A549 (cell line): Measurements from ENCODE around the gene SLC19A1. TPM values are rescaled to one million over a fixed set of nuclear protein-coding genes. Genes with fewer than 3 reads are reported as not detected.
A peak's percentile ranks its signal among the peaks of the same experiment; 100 is the strongest.

Experiments used
- ATAC-seq, 2 experiments: fragments of 200-7000 bp in 1 of 2; fragments of >200 bp in 1 of 2; cut with Nextera tagmentation in 1 of 2; cut with Tn5 transposase in 1 of 2; 3 replicates each; pipeline versions ENCODE4 v1.8.0 to v1.9.1; 2018 to 2020; ENCODE audit warnings: mild to moderate bottlenecking in 1 of 2, moderate library complexity in 1 of 2
- CTCF ChIA-PET: fragments of 300-600 bp; sonication (Branson Sonifier 250); formaldehyde crosslinking; extraction: SDS; loops from one replicate; lab custom pipeline; 2021; ENCODE audit warnings: antibody characterized with exemption, inconsistent platforms; lab: Yijun Ruan, JAX
- POLR2A ChIA-PET: fragments of 350-600 bp; formaldehyde crosslinking; extraction: SDS; loops from one replicate; lab custom pipeline; 2021; ENCODE audit warnings: antibody characterized with exemption, inconsistent platforms; lab: Yijun Ruan, JAX
- DNase-seq, 2 experiments: peaks; one replicate each; pipeline versions ENCODE4 v3.0.0 to v3.0.0-alpha.2; 2011 to 2016; ENCODE audit warnings: low read depth in 1 of 2, low spot score in 1 of 2
- FAIRE-seq: peaks from 2 replicates; lab custom pipeline; 2011; peaks lifted over from hg19 to GRCh38; lab: Jason Lieb, UNC
- H3K27ac ChIP-seq, 2 experiments: fragments of >200 bp; sonication (Bioruptor Twin); formaldehyde crosslinking; 3 replicates each; pipeline ENCODE4 v1.5.1; 2016 to 2017
- H3K4me1 ChIP-seq: fragments of >200 bp; sonication (Bioruptor Twin); formaldehyde crosslinking; 3 replicates; pipeline ENCODE4 v1.6.1; 2016
- H3K4me2 ChIP-seq: fragments of >200 bp; sonication (Bioruptor Twin); formaldehyde crosslinking; 3 replicates; pipeline ENCODE4 v1.6.1; 2016
- H3K4me3 ChIP-seq: fragments of >200 bp; sonication (Bioruptor Twin); formaldehyde crosslinking; 3 replicates; pipeline ENCODE4 v1.5.1; 2016
- H3K9me3 ChIP-seq: fragments of >200 bp; sonication (Bioruptor Twin); formaldehyde crosslinking; 3 replicates; pipeline ENCODE4 v1.6.1; 2016
- BHLHE40 ChIP-seq: IDR thresholded peaks from 2 replicates; pipeline ENCODE4 v1.6.1; 2012; ENCODE audit warnings: low read depth, low read length, inconsistent platforms
- CBX2 ChIP-seq: fragments of 200-600 bp; sonication (generic); IDR thresholded peaks from 2 replicates; pipeline ENCODE4 v1.6.1; 2016; ENCODE audit warnings: low read depth, mild to moderate bottlenecking, borderline replicate concordance
- CHD4 ChIP-seq: fragments of 200-600 bp; sonication (generic); IDR thresholded peaks from 2 replicates; pipeline ENCODE4 v1.6.1; 2016; ENCODE audit warnings: antibody characterized with exemption, mild to moderate bottlenecking, borderline replicate concordance
- EHMT2 ChIP-seq: fragments of 200-600 bp; sonication (generic); IDR thresholded peaks from 2 replicates; pipeline ENCODE4 v1.6.1; 2016; ENCODE audit warnings: antibody characterized with exemption, low read depth, mild to moderate bottlenecking, moderate library complexity
- FOSB ChIP-seq: fragments of 250-450 bp; sonication (Bioruptor Pico); IDR thresholded peaks from 2 replicates; pipeline ENCODE4 v1.5.0; 2020; ENCODE audit warnings: mild to moderate bottlenecking, moderate library complexity
- GATA3 ChIP-seq: IDR thresholded peaks from 2 replicates; pipeline ENCODE4 v1.6.1; 2012; ENCODE audit warnings: borderline replicate concordance
- HOXB13 ChIP-seq: fragments of 250-450 bp; sonication (Bioruptor Pico); IDR thresholded peaks from 2 replicates; pipeline ENCODE4 v1.5.0; 2020; ENCODE audit warnings: low read depth, mild to moderate bottlenecking, moderate library complexity
- KDM1A ChIP-seq: fragments of 200-600 bp; sonication (generic); IDR thresholded peaks from 2 replicates; pipeline ENCODE4 v1.6.1; 2016; ENCODE audit warnings: low read depth, mild to moderate bottlenecking
- MAFK ChIP-seq: fragments of 450-650 bp; IDR thresholded peaks from 2 replicates; pipeline ENCODE4 v1.6.1; 2014; ENCODE audit not compliant: partially characterized antibody
- PHF8 ChIP-seq: fragments of 200-600 bp; sonication (generic); IDR thresholded peaks from 2 replicates; pipeline ENCODE4 v1.6.1; 2016; ENCODE audit warnings: low read depth, mild to moderate bottlenecking, antibody characterized with exemption, moderate library complexity, borderline replicate concordance
- POLR2A ChIP-seq: IDR thresholded peaks from 2 replicates; pipeline ENCODE4 v1.6.1; 2012; ENCODE audit warnings: mild to moderate bottlenecking, low read length
- POLR2AphosphoS2 ChIP-seq: conservative IDR thresholded peaks from 2 replicates; pipeline ENCODE4 v1.6.1; 2012; ENCODE audit warnings: low read length, improper control_type of control experiment, inconsistent platforms
- RAD21 ChIP-seq, 2 experiments: fragments of >200 bp in 1 of 2; sonication (Bioruptor Twin) in 1 of 2; formaldehyde crosslinking in 1 of 2; IDR thresholded peaks in 1 of 2; conservative IDR thresholded peaks in 1 of 2; 2 replicates in 1 of 2; 3 replicates in 1 of 2; pipeline ENCODE4 v1.6.1; 2012 to 2018; ENCODE audit warnings: inconsistent platforms in 1 of 2
- ZFP36 ChIP-seq: fragments of 450-650 bp; IDR thresholded peaks from 2 replicates; pipeline ENCODE4 v1.6.1; 2014; ENCODE audit warnings: borderline replicate concordance; ENCODE audit not compliant: partially characterized antibody
- ZNF302 ChIP-seq: fragments of 250-450 bp; sonication (Bioruptor Pico); IDR thresholded peaks from 2 replicates; pipeline ENCODE4 v1.9.0; 2021; ENCODE audit warnings: inconsistent platforms, mild to moderate bottlenecking, moderate library complexity
- WGBS: methylation state at CpG from one replicate; pipeline ENCODE4 v1.1.6; 2017; ENCODE audit errors: missing lambda C conversion rate; 5-methylcytosine and 5-hydroxymethylcytosine counted together
- polyA plus RNA-seq, 4 experiments: library from polyadenylated mRNA; depleted of rRNA in 3 of 4; stranded (reverse); fragments of >200 nt; fragmentation: RNase III in 1 of 4; extraction: RNeasy Plus Mini Kit Qiagen cat#74134 plus additional on column Dnase treatment in 1 of 4; gene quantifications; 2 replicates in 3 of 4; 3 replicates in 1 of 4; pipeline ENCODE4 v1.2.3, GENCODE V29; 2011 to 2017
- TF ChIP-seq, protein P1 (sequence below): fragments of >200 bp; sonication (Bioruptor Twin); formaldehyde crosslinking; IDR thresholded peaks from 2 replicates; pipeline ENCODE4 v1.6.1; 2016
- TF ChIP-seq, protein P2 (sequence below): fragments of 250-450 bp; sonication (Bioruptor Pico); IDR thresholded peaks from 2 replicates; pipeline ENCODE4 v1.5.0; 2021; ENCODE audit warnings: mild to moderate bottlenecking, moderate library complexity, borderline replicate concordance
- TF ChIP-seq, protein P3 (sequence below): fragments of 200-600 bp; sonication (generic); IDR thresholded peaks from 2 replicates; pipeline ENCODE4 v1.6.1; 2016; ENCODE audit warnings: antibody characterized with exemption, mild to moderate bottlenecking, moderate library complexity
- TF ChIP-seq, protein P4 (sequence below): IDR thresholded peaks from 2 replicates; pipeline ENCODE4 v1.6.1; 2012; ENCODE audit warnings: low read depth, borderline replicate concordance

SLC19A1 gene
- polyA plus RNA-seq, 2 of the 4 experiments (the other 2 are of a cell fraction), result 9.8 to 14.0 TPM

DNA sequence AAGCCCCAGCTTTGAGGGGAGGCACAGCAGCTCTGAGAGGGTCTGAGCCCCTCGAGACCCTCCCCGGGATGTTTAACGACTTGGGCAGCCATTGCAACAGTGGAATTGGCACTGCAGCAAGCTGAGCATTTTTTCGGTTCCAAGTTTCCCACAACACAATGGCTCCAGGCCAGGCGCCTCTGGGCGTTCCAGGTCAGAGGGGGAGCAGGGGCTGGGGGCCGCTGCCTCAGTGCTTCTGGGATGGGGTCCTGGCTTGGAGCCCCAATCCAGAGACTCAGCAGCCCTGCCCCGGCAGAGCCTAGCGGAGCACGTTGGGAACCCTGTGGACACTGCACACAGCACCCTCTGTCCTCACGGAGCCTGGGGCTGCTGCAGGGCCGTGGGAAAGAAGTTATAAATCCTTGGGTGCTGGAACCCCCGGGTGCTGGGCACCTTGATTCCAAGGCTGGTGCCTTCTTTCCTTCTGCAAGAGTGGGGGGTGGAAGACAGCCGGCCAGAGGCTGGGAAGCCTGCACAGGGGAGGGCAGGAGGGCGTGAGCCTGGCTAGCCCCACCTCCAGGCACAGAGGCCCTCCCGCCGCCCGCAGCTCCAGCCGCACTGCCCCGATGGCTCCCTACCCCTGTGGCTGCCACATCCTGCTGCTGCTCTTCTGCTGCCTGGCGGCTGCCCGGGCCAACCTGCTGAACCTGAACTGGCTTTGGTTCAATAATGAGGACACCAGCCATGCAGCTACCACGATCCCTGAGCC, 87.1 kb downstream of the SLC19A1 start:
- Histone ChIP-seq H3K4me2 (no peak overlapping the region), H3K4me1 (peaks cover 4% of the 10 kb centered on the region; the same call in 2 of the 3 replicates), H3K9me3 (no peaks in the 10 kb centered on the region), H3K27ac (no peak overlapping the region), H3K4me3 (no peak overlapping the region)
- TF ChIP-seq, protein P1, sequence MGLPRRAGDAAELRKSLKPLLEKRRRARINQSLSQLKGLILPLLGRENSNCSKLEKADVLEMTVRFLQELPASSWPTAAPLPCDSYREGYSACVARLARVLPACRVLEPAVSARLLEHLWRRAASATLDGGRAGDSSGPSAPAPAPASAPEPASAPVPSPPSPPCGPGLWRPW, result no peak
- TF ChIP-seq BHLHE40 (no peak), HOXB13 (CRISPR knock-in tag) (no peak), CHD4 (no peak), EHMT2 (no peak), MAFK (no peak), PHF8 (no peak), FOSB (no peak), CBX2 (no peak), POLR2AphosphoS2 (no peak), ZNF302 (CRISPR knock-in tag) (no peak), ZFP36 (no peak), POLR2A (no peak)
- TF ChIP-seq, protein P2, sequence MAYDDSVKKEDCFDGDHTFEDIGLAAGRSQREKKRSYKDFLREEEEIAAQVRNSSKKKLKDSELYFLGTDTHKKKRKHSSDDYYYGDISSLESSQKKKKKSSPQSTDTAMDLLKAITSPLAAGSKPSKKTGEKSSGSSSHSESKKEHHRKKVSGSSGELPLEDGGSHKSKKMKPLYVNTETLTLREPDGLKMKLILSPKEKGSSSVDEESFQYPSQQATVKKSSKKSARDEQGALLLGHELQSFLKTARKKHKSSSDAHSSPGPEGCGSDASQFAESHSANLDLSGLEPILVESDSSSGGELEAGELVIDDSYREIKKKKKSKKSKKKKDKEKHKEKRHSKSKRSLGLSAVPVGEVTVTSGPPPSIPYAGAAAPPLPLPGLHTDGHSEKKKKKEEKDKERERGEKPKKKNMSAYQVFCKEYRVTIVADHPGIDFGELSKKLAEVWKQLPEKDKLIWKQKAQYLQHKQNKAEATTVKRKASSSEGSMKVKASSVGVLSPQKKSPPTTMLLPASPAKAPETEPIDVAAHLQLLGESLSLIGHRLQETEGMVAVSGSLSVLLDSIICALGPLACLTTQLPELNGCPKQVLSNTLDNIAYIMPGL (CRISPR knock-in tag), result no peak
- TF ChIP-seq, protein P3, sequence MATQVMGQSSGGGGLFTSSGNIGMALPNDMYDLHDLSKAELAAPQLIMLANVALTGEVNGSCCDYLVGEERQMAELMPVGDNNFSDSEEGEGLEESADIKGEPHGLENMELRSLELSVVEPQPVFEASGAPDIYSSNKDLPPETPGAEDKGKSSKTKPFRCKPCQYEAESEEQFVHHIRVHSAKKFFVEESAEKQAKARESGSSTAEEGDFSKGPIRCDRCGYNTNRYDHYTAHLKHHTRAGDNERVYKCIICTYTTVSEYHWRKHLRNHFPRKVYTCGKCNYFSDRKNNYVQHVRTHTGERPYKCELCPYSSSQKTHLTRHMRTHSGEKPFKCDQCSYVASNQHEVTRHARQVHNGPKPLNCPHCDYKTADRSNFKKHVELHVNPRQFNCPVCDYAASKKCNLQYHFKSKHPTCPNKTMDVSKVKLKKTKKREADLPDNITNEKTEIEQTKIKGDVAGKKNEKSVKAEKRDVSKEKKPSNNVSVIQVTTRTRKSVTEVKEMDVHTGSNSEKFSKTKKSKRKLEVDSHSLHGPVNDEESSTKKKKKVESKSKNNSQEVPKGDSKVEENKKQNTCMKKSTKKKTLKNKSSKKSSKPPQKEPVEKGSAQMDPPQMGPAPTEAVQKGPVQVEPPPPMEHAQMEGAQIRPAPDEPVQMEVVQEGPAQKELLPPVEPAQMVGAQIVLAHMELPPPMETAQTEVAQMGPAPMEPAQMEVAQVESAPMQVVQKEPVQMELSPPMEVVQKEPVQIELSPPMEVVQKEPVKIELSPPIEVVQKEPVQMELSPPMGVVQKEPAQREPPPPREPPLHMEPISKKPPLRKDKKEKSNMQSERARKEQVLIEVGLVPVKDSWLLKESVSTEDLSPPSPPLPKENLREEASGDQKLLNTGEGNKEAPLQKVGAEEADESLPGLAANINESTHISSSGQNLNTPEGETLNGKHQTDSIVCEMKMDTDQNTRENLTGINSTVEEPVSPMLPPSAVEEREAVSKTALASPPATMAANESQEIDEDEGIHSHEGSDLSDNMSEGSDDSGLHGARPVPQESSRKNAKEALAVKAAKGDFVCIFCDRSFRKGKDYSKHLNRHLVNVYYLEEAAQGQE, result no peak
- DNase-seq, result no peak
- ChIA-PET POLR2A (no interaction called here), CTCF (interaction anchor here (1.0 to 1.4 kb wide), 3 partner anchors 14 to 315 kb away, joined by 3 to 4 read pairs (median 3); no protein-coding TSS in a partner anchor)
- 79% methylated on average over 12 of the region's 23 CpGs for WGBS
- FAIRE-seq, result no peak
- ATAC-seq, result peak in 1 of 2 experiments; percentile 57; a peak in 2 of 6 replicates

DNA sequence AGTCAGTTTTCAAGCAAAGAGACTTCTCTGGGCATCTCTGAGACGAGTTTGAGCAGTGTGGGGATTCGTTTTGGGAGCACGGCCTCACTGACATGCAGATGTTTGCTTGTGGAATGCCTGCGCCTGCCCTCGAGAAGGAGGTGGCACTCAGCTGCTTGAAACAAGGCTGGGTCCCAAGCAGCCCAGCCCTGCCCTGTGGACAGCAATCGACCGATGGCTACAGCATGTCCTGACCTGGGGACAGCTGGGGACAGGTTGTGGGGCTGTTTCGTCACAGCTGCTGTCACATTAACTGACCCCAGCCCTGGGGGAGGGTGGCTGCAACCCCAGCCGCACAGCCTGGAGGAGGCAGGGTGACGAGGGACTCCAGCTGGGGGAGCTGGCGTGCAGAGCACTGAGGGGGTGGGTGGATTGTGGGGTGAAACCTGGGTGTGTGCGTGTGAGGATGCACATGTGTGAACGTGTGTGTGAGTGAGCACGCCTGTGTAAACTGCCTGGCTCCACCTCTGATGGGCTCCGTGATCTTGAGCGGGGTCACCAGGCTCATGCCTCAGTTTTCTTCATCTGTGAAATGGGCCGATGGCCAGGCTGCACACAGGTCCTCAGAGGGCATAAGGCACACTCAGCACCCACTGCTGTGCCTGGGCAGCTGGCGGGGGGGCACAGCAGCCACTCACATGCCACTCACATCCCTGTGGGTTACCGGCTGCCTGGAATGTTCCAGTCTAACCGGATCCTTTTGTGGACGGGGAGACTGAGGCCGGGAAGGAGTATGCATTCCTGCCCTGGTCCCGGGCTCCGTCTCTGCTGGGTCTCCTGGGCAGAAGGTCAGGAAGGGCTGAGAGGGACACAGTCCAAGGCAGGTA, 87.9 kb downstream of the SLC19A1 start:
- no peak overlapping the region for H3K4me2 ChIP-seq
- no peak overlapping the region for H3K27ac ChIP-seq
- CTCF ChIA-PET, result interaction anchor here (1.1 to 2.1 kb wide), 6 partner anchors 13 to 315 kb away, joined by 3 to 6 read pairs (median 4); no protein-coding TSS in a partner anchor
- no peak overlapping the region for H3K4me3 ChIP-seq
- H3K9me3 ChIP-seq, result no peaks in the 10 kb centered on the region
- TF ChIP-seq CHD4 (no peak), KDM1A (no peak), GATA3 (no peak), RAD21 (conservative IDR thresholded peaks at IDR 0.05 in 1 of 2, IDR thresholded peaks at IDR 0.05 in 1 of 2) (no peak), ZFP36 (no peak), POLR2AphosphoS2 (no peak)
- TF ChIP-seq, protein P4, sequence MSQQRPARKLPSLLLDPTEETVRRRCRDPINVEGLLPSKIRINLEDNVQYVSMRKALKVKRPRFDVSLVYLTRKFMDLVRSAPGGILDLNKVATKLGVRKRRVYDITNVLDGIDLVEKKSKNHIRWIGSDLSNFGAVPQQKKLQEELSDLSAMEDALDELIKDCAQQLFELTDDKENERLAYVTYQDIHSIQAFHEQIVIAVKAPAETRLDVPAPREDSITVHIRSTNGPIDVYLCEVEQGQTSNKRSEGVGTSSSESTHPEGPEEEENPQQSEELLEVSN, result no peak
- ATAC-seq, result no peak
- no peak for DNase-seq
- no peaks in the 10 kb centered on the region; the same call in 2 of the 3 replicates for H3K4me1 ChIP-seq
- no peak for FAIRE-seq
- POLR2A ChIA-PET, result no interaction called here
- 88% methylated on average over 19 of the region's 24 CpGs for WGBS
